OCI-LY1 (cell line): ENCODE results near the gene ATP11A.

ENCODE experiments used
- CTCF ChIP-seq: fragments of 200-600 bp; sonication (generic), shearing (Covaris generic); IDR thresholded peaks from 2 replicates; pipeline ENCODE4 v1.5.1; 2017; ENCODE audit warnings: mild to moderate bottlenecking, antibody characterized with exemption, low read length, moderate library complexity, mixed read lengths
- EZH2 ChIP-seq: fragments of 200-600 bp; sonication (generic), shearing (Covaris generic); IDR thresholded peaks from 2 replicates; pipeline ENCODE4 v1.8.0; 2017; ENCODE audit warnings: borderline replicate concordance, mixed run types, mild to moderate bottlenecking, antibody characterized with exemption, low read length, moderate library complexity, mixed read lengths

DNA sequence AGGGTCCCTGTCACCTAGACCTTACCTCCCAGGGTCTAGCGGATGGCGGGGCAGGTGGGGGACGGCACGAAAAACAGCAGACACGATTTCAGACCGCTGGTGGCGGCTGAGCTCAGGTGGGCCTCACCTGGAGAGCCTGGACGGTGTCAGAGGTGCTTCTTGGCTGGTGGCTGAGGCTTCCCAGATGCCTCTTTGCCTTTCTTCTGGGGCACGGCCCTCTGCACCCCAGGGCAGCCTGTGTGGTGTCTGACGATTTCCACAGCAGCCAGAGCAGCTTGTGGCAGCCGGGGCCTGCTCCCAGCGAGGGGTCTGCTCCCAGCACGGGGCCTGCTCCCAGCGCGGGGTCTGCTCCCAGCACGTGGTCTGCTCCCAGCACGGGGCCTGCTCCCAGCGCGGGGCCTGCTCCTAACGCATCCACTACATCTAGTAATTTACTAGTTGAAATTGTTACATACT lies 66.7 kb downstream of the ATP11A start:
- TF ChIP-seq CTCF, result no peak
- no peak for TF ChIP-seq EZH2
